Osteocyte (in vitro differentiated cells): Measurements from ENCODE around the gene TRAK1. TPM values are rescaled to one million over a fixed set of nuclear protein-coding genes. Genes with fewer than 3 reads are reported as not detected.
"Not testable (repeated sequence)": the region's sequence is repeated elsewhere in the genome, so short reads cannot be mapped to it uniquely, and the experiment has no call there.

Experiments used
- DNase-seq: peaks from one replicate; pipeline ENCODE4 v3.0.0; 2021; ENCODE audit warnings: mixed read lengths; ENCODE audit not compliant: unreplicated experiment; ENCODE audit errors: extremely low spot score
- H3K27ac Mint-ChIP-seq: one replicate; pipeline ENCODE4 v1.8.0; 2021; ENCODE audit warnings: mild to moderate bottlenecking, mixed read lengths; ENCODE audit not compliant: unreplicated experiment
- H3K27me3 Mint-ChIP-seq: one replicate; pipeline ENCODE4 v1.8.0; 2021; ENCODE audit warnings: mixed read lengths; ENCODE audit not compliant: unreplicated experiment
- H3K36me3 Mint-ChIP-seq: one replicate; pipeline ENCODE4 v1.8.0; 2021; ENCODE audit warnings: mixed read lengths; ENCODE audit not compliant: unreplicated experiment
- H3K4me1 Mint-ChIP-seq: one replicate; pipeline ENCODE4 v1.8.0; 2021; ENCODE audit warnings: mixed read lengths; ENCODE audit not compliant: unreplicated experiment
- H3K4me3 Mint-ChIP-seq: one replicate; pipeline ENCODE4 v1.8.0; 2021; ENCODE audit warnings: mild to moderate bottlenecking, moderate library complexity, mixed read lengths; ENCODE audit not compliant: unreplicated experiment
- H3K9me3 Mint-ChIP-seq: one replicate; pipeline ENCODE4 v1.8.0; 2021; ENCODE audit warnings: mixed read lengths; ENCODE audit not compliant: unreplicated experiment
- CTCF ChIP-seq: fragments of 200-600 bp; sonication (generic); IDR thresholded peaks from 2 replicates; pipeline ENCODE4 v1.5.0; 2021; ENCODE audit warnings: antibody characterized with exemption, mild to moderate bottlenecking, moderate library complexity
- long read RNA-seq: library from polyadenylated mRNA; unstranded; transcript quantifications from one replicate; pipeline ENCODE4 v2.0.0, GENCODE V29; 2021
- total RNA-seq: library from RNA; stranded (reverse); gene quantifications from 2 replicates; pipeline ENCODE4 v1.2.1, GENCODE V29; 2021

TRAK1 gene
- total RNA-seq, result 30.7 and 35.7 TPM in 2 replicates
- long read RNA-seq, full-length matches to known transcripts, result 1 of 16 reads
- long read RNA-seq, partial matches to known transcripts, result 3 of 16 reads
- long read RNA-seq, other reads (novel, unspliced or antisense), result 12 of 16 reads

DNA sequence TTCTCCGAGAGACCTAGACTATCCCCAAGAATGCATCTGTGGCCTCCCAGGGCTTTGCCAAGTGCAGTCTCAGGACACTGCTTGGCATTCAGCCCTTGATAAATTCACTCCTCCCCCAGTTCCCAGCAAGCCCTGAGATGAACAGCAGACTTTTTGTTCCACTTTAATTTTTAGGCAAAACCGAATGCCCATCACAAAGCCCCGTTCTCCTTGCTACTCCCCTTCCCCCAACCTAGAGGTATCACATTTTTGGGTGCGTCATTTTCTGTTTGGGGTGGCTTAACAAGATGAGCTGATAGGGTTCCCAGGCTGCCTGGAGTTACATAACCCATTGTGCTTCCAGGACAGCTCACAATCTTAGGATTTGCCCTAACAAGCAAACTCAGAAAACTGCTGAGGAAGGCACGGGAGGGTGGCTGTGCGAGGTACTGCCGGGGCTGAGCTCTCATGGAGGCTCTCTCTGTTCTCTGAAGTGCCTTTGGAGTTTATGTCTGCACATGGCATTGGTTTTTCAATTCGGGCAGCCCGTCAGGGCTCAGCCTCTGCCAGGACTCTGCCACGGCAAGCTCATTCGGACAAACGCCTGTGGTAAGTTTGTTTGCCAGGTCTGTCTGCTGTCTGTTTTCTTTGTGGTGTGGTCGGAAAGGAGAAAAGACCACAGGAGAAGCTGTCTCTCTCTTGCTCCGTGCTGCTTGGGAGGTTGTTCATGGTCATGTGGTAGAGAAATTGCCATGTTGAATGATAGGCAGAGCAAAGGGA lies at the start of gene TRAK1:
Gene TRAK1 (plus strand): TSS at position 385 of the 759 bp plus-strand sequence. CDS start 113 bp downstream, at position 498.
- H3K9me3 Mint-ChIP-seq, result no peaks in the 10 kb centered on the region
- H3K27me3 Mint-ChIP-seq, result no peaks in the 10 kb centered on the region
- H3K36me3 Mint-ChIP-seq, result peaks cover 23% of the 10 kb centered on the region
- no peak within 1 kb of the TSS for H3K4me3 Mint-ChIP-seq
- no peak for TF ChIP-seq CTCF
- no peak for DNase-seq
- H3K4me1 Mint-ChIP-seq, result peaks cover 29% of the 10 kb centered on the region
- peak within 1 kb of the TSS; percentile 50 for H3K27ac Mint-ChIP-seq

GRCh38 chr3:42042747-42043098 lies 48.4 kb upstream of the TRAK1 start:
- H3K4me3 Mint-ChIP-seq, result peak overlapping the region; percentile 36
- DNase-seq, result peak; percentile 7
- H3K27ac Mint-ChIP-seq, result peak overlapping the region; percentile 96
- no peaks in the 10 kb centered on the region for H3K27me3 Mint-ChIP-seq
- no peak for TF ChIP-seq CTCF
- H3K4me1 Mint-ChIP-seq, result peaks cover 40% of the 10 kb centered on the region
- H3K9me3 Mint-ChIP-seq, result no peaks in the 10 kb centered on the region
- no peaks in the 10 kb centered on the region for H3K36me3 Mint-ChIP-seq

- H3K4me1 Mint-ChIP-seq, result peaks cover 42% of the 10 kb centered on the region
- peak overlapping the region; percentile 36 for H3K4me3 Mint-ChIP-seq
- no peak for TF ChIP-seq CTCF
- peak; percentile 81 for DNase-seq
- H3K36me3 Mint-ChIP-seq, result no peaks in the 10 kb centered on the region
- peak overlapping the region; percentile 96 for H3K27ac Mint-ChIP-seq
- H3K27me3 Mint-ChIP-seq, result no peaks in the 10 kb centered on the region
- no peaks in the 10 kb centered on the region for H3K9me3 Mint-ChIP-seq
These were observed 47.9 kb upstream of the TRAK1 start for GRCh38 chr3:42043099-42043813.

DNA sequence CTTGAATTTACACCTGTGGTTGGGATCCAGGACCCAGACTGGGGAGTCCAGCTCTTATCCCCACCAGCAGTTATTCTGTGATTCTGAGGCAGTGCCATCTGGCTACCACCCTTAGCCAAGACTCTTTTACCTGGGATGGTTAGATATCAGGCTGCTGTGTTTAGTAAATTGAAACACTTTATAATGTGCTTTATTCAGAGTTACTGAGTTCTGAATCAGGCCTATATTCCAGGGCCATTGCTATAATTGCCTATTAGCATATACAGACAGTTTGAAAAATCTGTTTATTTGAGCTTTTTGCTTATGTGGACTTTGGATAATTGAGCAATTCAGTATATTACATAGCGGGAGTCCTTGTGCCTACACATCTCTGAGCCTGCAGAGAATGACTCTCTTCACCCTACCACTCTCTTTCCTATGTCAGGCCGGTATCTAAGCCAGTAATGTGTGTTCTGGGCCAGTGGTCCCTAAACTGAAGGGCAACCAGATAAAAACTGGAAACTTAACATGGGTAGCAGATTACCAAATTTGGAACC lies 45.4 kb upstream of the TRAK1 start:
- no peaks in the 10 kb centered on the region for H3K27me3 Mint-ChIP-seq
- peaks cover 49% of the 10 kb centered on the region for H3K4me1 Mint-ChIP-seq
- TF ChIP-seq CTCF, result no peak
- no peaks in the 10 kb centered on the region for H3K9me3 Mint-ChIP-seq
- no peaks in the 10 kb centered on the region for H3K36me3 Mint-ChIP-seq
- no peak for DNase-seq
- no peak overlapping the region for H3K4me3 Mint-ChIP-seq
- no peak overlapping the region for H3K27ac Mint-ChIP-seq

- not testable (repeated sequence) for DNase-seq, H3K4me3 Mint-ChIP-seq, H3K27ac Mint-ChIP-seq, H3K9me3 Mint-ChIP-seq, H3K36me3 Mint-ChIP-seq, H3K27me3 Mint-ChIP-seq
- peaks cover 46% of the 10 kb centered on the region for H3K4me1 Mint-ChIP-seq
These were observed 42.6 kb upstream of the TRAK1 start for GRCh38 chr3:42048526-42048925.
